ENCODE measurements around the gene GSTM2.
A peak's percentile ranks its signal among the peaks of the same experiment; 100 is the strongest.

The GSTM2 gene

GRCh38 chr1:109640285-109640865 is 27.5 kb upstream of the GSTM2 start:
- no peaks in the 10 kb centered on the region for H3K9me3 ChIP-seq (ENCODE audit: insufficient read depth, low read depth, low read length)
- H3K79me2 ChIP-seq (ENCODE audit: insufficient read depth, low read length) = no peaks in the 10 kb centered on the region
- no peaks in the 10 kb centered on the region; the same call in 1 of the 2 replicates for H3F3A ChIP-seq (ENCODE audit: low read depth)
- H3K36me3 ChIP-seq (ENCODE audit: insufficient read depth, low read length) = no peaks in the 10 kb centered on the region
- peak; percentile 97 for TF ChIP-seq CTCF (conservative IDR thresholded peaks at IDR 0.05; ENCODE audit: low read length)
- no peak for TF ChIP-seq EZH2phosphoT487 (IDR thresholded peaks at IDR 0.05; ENCODE audit: borderline replicate concordance)
- H4K20me1 ChIP-seq (ENCODE audit: insufficient read depth, low read length, poor library complexity, severe bottlenecking) = no peaks in the 10 kb centered on the region
- peak overlapping the region; percentile 47 for H2AFZ ChIP-seq (ENCODE audit: low read length)
- no peaks in the 10 kb centered on the region for H3K27me3 ChIP-seq (ENCODE audit: insufficient read depth, low read length, poor library complexity, severe bottlenecking)
- H3K4me1 ChIP-seq (ENCODE audit: insufficient read depth, low read length, poor library complexity, severe bottlenecking) = peaks cover 6% of the 10 kb centered on the region
- no peak overlapping the region for H3K4me2 ChIP-seq (ENCODE audit: low read depth, low read length, poor library complexity, severe bottlenecking)
- H3K9ac ChIP-seq (ENCODE audit: low read depth, low read length, poor library complexity, severe bottlenecking) = no peak overlapping the region
- H3K9me2 ChIP-seq (replicated peaks; ENCODE audit: low read depth, low read length) = no peaks in the 10 kb centered on the region
- no peak overlapping the region for H3K4me3 ChIP-seq (ENCODE audit: low read length, poor library complexity, severe bottlenecking)

GRCh38 chr1:109641078-109641740 is 26.6 kb upstream of the GSTM2 start:
- H3K79me2 ChIP-seq (ENCODE audit: insufficient read depth, low read length) = no peaks in the 10 kb centered on the region
- H4K20me1 ChIP-seq (ENCODE audit: insufficient read depth, low read length, poor library complexity, severe bottlenecking) = no peaks in the 10 kb centered on the region
- H3K36me3 ChIP-seq (ENCODE audit: insufficient read depth, low read length) = no peaks in the 10 kb centered on the region
- no peak overlapping the region for H3K4me2 ChIP-seq (ENCODE audit: low read depth, low read length, poor library complexity, severe bottlenecking)
- H3K4me3 ChIP-seq (ENCODE audit: low read length, poor library complexity, severe bottlenecking) = no peak overlapping the region
- H3K9me2 ChIP-seq (replicated peaks; ENCODE audit: low read depth, low read length) = no peaks in the 10 kb centered on the region
- no peaks in the 10 kb centered on the region; the same call in 1 of the 2 replicates for H3F3A ChIP-seq (ENCODE audit: low read depth)
- H3K4me1 ChIP-seq (ENCODE audit: insufficient read depth, low read length, poor library complexity, severe bottlenecking) = peaks cover 6% of the 10 kb centered on the region
- H3K27me3 ChIP-seq (ENCODE audit: insufficient read depth, low read length, poor library complexity, severe bottlenecking) = no peaks in the 10 kb centered on the region
- no peak overlapping the region for H2AFZ ChIP-seq (ENCODE audit: low read length)
- no peak for TF ChIP-seq EZH2phosphoT487 (IDR thresholded peaks at IDR 0.05; ENCODE audit: borderline replicate concordance)
- no peak for TF ChIP-seq CTCF (conservative IDR thresholded peaks at IDR 0.05; ENCODE audit: low read length)
- no peak overlapping the region for H3K9ac ChIP-seq (ENCODE audit: low read depth, low read length, poor library complexity, severe bottlenecking)
- no peaks in the 10 kb centered on the region for H3K9me3 ChIP-seq (ENCODE audit: insufficient read depth, low read depth, low read length)

GRCh38 chr1:109641861-109642260 is 26.0 kb upstream of the GSTM2 start:
- no peak overlapping the region for H2AFZ ChIP-seq (ENCODE audit: low read length)

More at GRCh38 chr1:109641861-109642260, 26.0 kb upstream of the GSTM2 start:
- Histone ChIP-seq H3K36me3 (ENCODE audit: insufficient read depth, low read length) (no peaks in the 10 kb centered on the region), H3F3A (ENCODE audit: low read depth) (no peaks in the 10 kb centered on the region; the same call in 1 of the 2 replicates), H3K9me2 (replicated peaks; ENCODE audit: low read depth, low read length) (no peaks in the 10 kb centered on the region), H3K27me3 (ENCODE audit: insufficient read depth, low read length, poor library complexity, severe bottlenecking) (no peaks in the 10 kb centered on the region), H3K4me1 (ENCODE audit: insufficient read depth, low read length, poor library complexity, severe bottlenecking) (peaks cover 6% of the 10 kb centered on the region), H4K20me1 (ENCODE audit: insufficient read depth, low read length, poor library complexity, severe bottlenecking) (no peaks in the 10 kb centered on the region), H3K4me3 (ENCODE audit: low read length, poor library complexity, severe bottlenecking) (no peak overlapping the region), H3K79me2 (ENCODE audit: insufficient read depth, low read length) (no peaks in the 10 kb centered on the region), H3K9ac (ENCODE audit: low read depth, low read length, poor library complexity, severe bottlenecking) (no peak overlapping the region), H3K9me3 (ENCODE audit: insufficient read depth, low read depth, low read length) (no peaks in the 10 kb centered on the region), H3K4me2 (ENCODE audit: low read depth, low read length, poor library complexity, severe bottlenecking) (no peak overlapping the region)
- no peak for TF ChIP-seq EZH2phosphoT487 (IDR thresholded peaks at IDR 0.05; ENCODE audit: borderline replicate concordance)
- TF ChIP-seq CTCF (conservative IDR thresholded peaks at IDR 0.05; ENCODE audit: low read length) = no peak

Measured in Loucy (cell line).